GM12878 (cell line): ENCODE measurements around the gene TULP4. TPM values are rescaled to one million over a fixed set of nuclear protein-coding genes. Genes with fewer than 3 reads are reported as not detected.

Experiments used
- ATAC-seq: fragments of 200-7000 bp; cut with Tn5 transposase; 3 replicates; pipeline ENCODE4 v1.9.1; 2020; ENCODE audit warnings: mild to moderate bottlenecking, moderate library complexity
- BruUV-seq: library from RNA; stranded (reverse); fragments of 400-500 nt; replicated peaks from 2 replicates; lab custom pipeline; 2021; lab: Mats Ljungman, UMichigan
- CTCF ChIA-PET: fragments of 300-600 bp; sonication (Branson Sonifier 250); formaldehyde crosslinking; extraction: SDS; loops from one replicate; lab custom pipeline; 2021; ENCODE audit warnings: inconsistent platforms; lab: Yijun Ruan, JAX
- POLR2A ChIA-PET: fragments of 350-600 bp; formaldehyde crosslinking; extraction: SDS; loops from one replicate; lab custom pipeline; 2021; ENCODE audit warnings: inconsistent platforms; lab: Charles Lee
- RAD21 ChIA-PET: fragments of 300-600 bp; sonication (Branson Sonifier 250); formaldehyde crosslinking; loops from one replicate; lab custom pipeline; 2023; ENCODE audit warnings: antibody characterized with exemption; ENCODE audit not compliant: unreplicated experiment; lab: Charles Lee
- SMC1A ChIA-PET: fragments of 300-600 bp; sonication (Branson Sonifier 250); formaldehyde crosslinking; loops from one replicate; lab custom pipeline; 2023; ENCODE audit not compliant: unreplicated experiment, uncharacterized antibody; lab: Charles Lee
- DNase-seq: peaks from one replicate; pipeline ENCODE4 v3.0.0-alpha.2; 2011; ENCODE audit warnings: low read depth, low spot score
- FAIRE-seq: peaks from 3 replicates; lab custom pipeline; 2011; peaks lifted over from hg19 to GRCh38; lab: Jason Lieb, UNC
- H2AFZ ChIP-seq: 2 replicates; pipeline ENCODE4 v1.6.0; 2011; ENCODE audit warnings: low read depth, low read length, control low read depth; ENCODE audit not compliant: control insufficient read depth
- H3K27ac ChIP-seq: 2 replicates; pipeline ENCODE4 v1.5.1; 2011; ENCODE audit warnings: control low read depth; ENCODE audit not compliant: control insufficient read depth, insufficient read depth
- H3K27me3 ChIP-seq, 2 experiments: replicated peaks in 1 of 2; 2 replicates each; pipeline versions ENCODE4 v1.6.0 to v1.6.1; 2011; ENCODE audit warnings: low read length in 1 of 2; ENCODE audit not compliant: control insufficient read depth in 2 of 2, insufficient read depth in 2 of 2
- H3K36me3 ChIP-seq, 2 experiments: 2 replicates each; pipeline ENCODE4 v1.5.1; 2011; ENCODE audit warnings: low read length in 1 of 2; ENCODE audit not compliant: control insufficient read depth in 2 of 2, insufficient read depth in 2 of 2
- H3K4me1 ChIP-seq: 2 replicates; pipeline ENCODE4 v1.6.1; 2011; ENCODE audit warnings: mild to moderate bottlenecking, low read length, moderate library complexity, mixed read lengths; ENCODE audit not compliant: control insufficient read depth, insufficient read depth
- H3K4me2 ChIP-seq: 2 replicates; pipeline ENCODE4 v1.6.0; 2011; ENCODE audit warnings: control low read depth; ENCODE audit not compliant: control insufficient read depth, insufficient read depth
- H3K4me3 ChIP-seq: fragments of 200-600 bp; sonication (generic); 2 replicates; pipeline ENCODE4 v1.5.1; 2016
- H3K79me2 ChIP-seq: 2 replicates; pipeline ENCODE4 v1.6.0; 2011; ENCODE audit warnings: low read length; ENCODE audit not compliant: control insufficient read depth, insufficient read depth
- H3K9ac ChIP-seq: 2 replicates; pipeline ENCODE4 v1.8.0; 2011; ENCODE audit warnings: low read length, control low read depth, mixed read lengths; ENCODE audit not compliant: control insufficient read depth, insufficient read depth
- H3K9me3 ChIP-seq: replicated peaks from 3 replicates; pipeline ENCODE4 v1.5.1; 2011; ENCODE audit warnings: mild to moderate bottlenecking, low read length; ENCODE audit not compliant: control insufficient read depth, insufficient read depth
- H4K20me1 ChIP-seq: 2 replicates; pipeline ENCODE4 v1.6.0; 2011; ENCODE audit not compliant: control insufficient read depth, insufficient read depth
- GATAD2B ChIP-seq: fragments of 450-650 bp; conservative IDR thresholded peaks from 2 replicates; pipeline ENCODE4 v1.6.1; 2017; ENCODE audit warnings: low read depth, mild to moderate bottlenecking, moderate library complexity
- HCFC1 ChIP-seq: fragments of 150-350 bp; IDR thresholded peaks from 2 replicates; pipeline ENCODE4 v1.6.1; 2014; ENCODE audit warnings: low read length
- IKZF1 ChIP-seq: fragments of 450-650 bp; conservative IDR thresholded peaks from 2 replicates; pipeline ENCODE4 v1.6.1; 2017; ENCODE audit warnings: antibody characterized with exemption, mild to moderate bottlenecking
- PML ChIP-seq: IDR thresholded peaks from 2 replicates; pipeline ENCODE4 v1.6.1; 2012; ENCODE audit warnings: low read length, inconsistent platforms
- WGBS: methylation state at CpG from one replicate; pipeline ENCODE4 v1.1.6; 2016; ENCODE audit warnings: low lambda C conversion rate; ENCODE audit not compliant: insufficient replicate concordance, insufficient coverage; ENCODE audit errors: missing lambda C conversion rate; 5-methylcytosine and 5-hydroxymethylcytosine counted together
- in situ Hi-C: fragments of 300-500 bp; cut with MboI; formaldehyde crosslinking; loops from 9 replicates; pipeline ENCODE4 v1.14.3; 2018; ENCODE audit warnings: mixed read lengths
- intact Hi-C: fragments of 100-400 bp; cut with micrococcal nuclease; formaldehyde crosslinking; loops from one replicate; pipeline ENCODE4 v1.14.2; 2022; ENCODE audit not compliant: unreplicated experiment
- polyA plus RNA-seq, 11 experiments: library from polyadenylated mRNA; depleted of rRNA in 4 of 11; unstranded in 6 of 11; stranded (reverse) in 5 of 11; fragments of >200 nt; fragmentation: Nextera tagmentation in 4 of 11; fragmentation: Illumina TruSeq in 1 of 11; extraction: Ambion mirVana in 4 of 11; extraction: Trizol in 1 of 11; gene quantifications; 1 replicate in 1 of 11; 2 replicates in 10 of 11; pipeline versions ENCODE4 v1.2.1 to v1.2.3, GENCODE V29; 2011 to 2016; ENCODE audit warnings: inconsistent platforms in 2 of 11, missing spikeins in 2 of 11, low read depth in 1 of 11
- total RNA-seq, 4 experiments: library from RNA; depleted of rRNA in 3 of 4; stranded (reverse); fragments of >200 nt in 3 of 4; fragmentation: Illumina TruSeq in 1 of 4; extraction: Trizol in 1 of 4; gene quantifications; 2 replicates each; pipeline versions ENCODE4 v1.2.1 to v1.2.3, GENCODE V29; 2013 to 2021
- TF ChIP-seq, protein P1 (sequence below): fragments of 450-650 bp; formaldehyde crosslinking; IDR thresholded peaks from 2 replicates; pipeline ENCODE4 v1.4.0; 2022; ENCODE audit warnings: mild to moderate bottlenecking, moderate library complexity

TULP4 gene
- total and polyA plus RNA-seq, 10 of the 15 experiments (the other 5 are each of a cell fraction or from before 2014, with no cell fraction given) = 0.73 to 31.8 (median 14.0) TPM

DNA sequence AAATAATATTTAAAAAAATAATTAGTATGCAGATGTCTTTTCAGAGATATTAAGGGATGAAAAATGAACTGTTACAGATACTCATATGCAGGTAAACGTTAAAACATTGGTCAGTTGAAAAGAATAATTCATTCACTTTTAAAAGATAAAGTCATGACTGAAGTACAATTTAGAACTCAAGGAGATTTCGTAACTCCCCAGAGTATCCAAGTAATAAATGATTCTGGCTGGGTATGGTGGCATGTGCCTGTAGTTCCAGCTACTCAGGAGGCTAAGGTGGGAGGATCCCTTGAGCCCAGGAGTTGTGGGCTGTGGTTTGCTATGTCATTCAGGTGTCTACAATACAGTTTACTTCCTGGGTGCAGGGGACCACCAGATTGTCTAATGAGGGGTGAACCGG lies 125.3 kb downstream of the TULP4 start:
- DNase-seq = no peak
- POLR2A ChIA-PET = no interaction called here
- FAIRE-seq = no peak
- Histone ChIP-seq H3K4me2 (no peak overlapping the region), H2AFZ (no peak overlapping the region), H3K27ac (no peak overlapping the region), H3K27me3 (no peaks in the 10 kb centered on the region), H4K20me1 (no peaks in the 10 kb centered on the region), H3K4me1 (peaks cover 5% of the 10 kb centered on the region), H3K9me3 (no peaks in the 10 kb centered on the region), H3K36me3 (peaks cover 0 to 6% of the 10 kb centered on the region in 2 experiments; a peak in 3 of 4 replicates), H3K9ac (no peak overlapping the region), H3K79me2 (no peaks in the 10 kb centered on the region), H3K4me3 (no peak overlapping the region)
- no peak for ATAC-seq
- no TSS peak for BruUV-seq
- RAD21 ChIA-PET = interaction anchor here (0.9 to 1.6 kb wide), 2 partner anchors 38 to 39 kb away, joined by 3 to 5 read pairs; no protein-coding TSS in a partner anchor
- intact Hi-C loops = no loop called here
- in situ Hi-C loops = no loop called here
- 98% methylated on average over 3 of the region's 3 CpGs for WGBS
- TF ChIP-seq PML = no peak
- TF ChIP-seq GATAD2B = no peak
- TF ChIP-seq IKZF1 = no peak
- TF ChIP-seq HCFC1 = no peak
- TF ChIP-seq, protein P1, sequence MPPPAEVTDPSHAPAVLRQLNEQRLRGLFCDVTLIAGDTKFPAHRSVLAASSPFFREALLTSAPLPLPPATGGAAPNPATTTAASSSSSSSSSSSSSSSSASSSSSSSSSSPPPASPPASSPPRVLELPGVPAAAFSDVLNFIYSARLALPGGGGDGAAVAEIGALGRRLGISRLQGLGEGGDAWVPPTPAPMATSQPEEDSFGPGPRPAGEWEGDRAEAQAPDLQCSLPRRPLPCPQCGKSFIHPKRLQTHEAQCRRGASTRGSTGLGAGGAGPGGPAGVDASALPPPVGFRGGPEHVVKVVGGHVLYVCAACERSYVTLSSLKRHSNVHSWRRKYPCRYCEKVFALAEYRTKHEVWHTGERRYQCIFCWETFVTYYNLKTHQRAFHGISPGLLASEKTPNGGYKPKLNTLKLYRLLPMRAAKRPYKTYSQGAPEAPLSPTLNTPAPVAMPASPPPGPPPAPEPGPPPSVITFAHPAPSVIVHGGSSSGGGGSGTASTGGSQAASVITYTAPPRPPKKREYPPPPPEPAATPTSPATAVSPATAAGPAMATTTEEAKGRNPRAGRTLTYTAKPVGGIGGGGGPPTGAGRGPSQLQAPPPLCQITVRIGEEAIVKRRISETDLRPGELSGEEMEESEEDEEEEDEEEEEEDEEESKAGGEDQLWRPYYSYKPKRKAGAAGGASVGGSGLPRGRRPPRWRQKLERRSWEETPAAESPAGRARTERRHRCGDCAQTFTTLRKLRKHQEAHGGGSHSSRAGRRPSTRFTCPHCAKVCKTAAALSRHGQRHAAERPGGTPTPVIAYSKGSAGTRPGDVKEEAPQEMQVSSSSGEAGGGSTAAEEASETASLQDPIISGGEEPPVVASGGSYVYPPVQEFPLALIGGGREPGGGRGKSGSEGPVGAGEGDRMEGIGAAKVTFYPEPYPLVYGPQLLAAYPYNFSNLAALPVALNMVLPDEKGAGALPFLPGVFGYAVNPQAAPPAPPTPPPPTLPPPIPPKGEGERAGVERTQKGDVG (CRISPR knock-in tag) = no peak
- CTCF ChIA-PET = no interaction called here
- SMC1A ChIA-PET = interaction anchor here (2.3 kb wide), 1 partner anchor 37 kb away, joined by 16 read pairs; no protein-coding TSS in a partner anchor
